Progenitor cell of endocrine pancreas (in vitro differentiated cells): ENCODE measurements around the gene SLX4IP. TPM values are rescaled to one million over a fixed set of nuclear protein-coding genes. Genes with fewer than 3 reads are reported as not detected.

Experiments used
- DNase-seq: peaks from one replicate; pipeline ENCODE4 v3.0.0; 2021; ENCODE audit warnings: low spot score; ENCODE audit not compliant: unreplicated experiment
- H3K27ac Mint-ChIP-seq: 2 replicates; pipeline ENCODE4 v1.8.0; 2021; ENCODE audit warnings: mild to moderate bottlenecking, moderate library complexity, mixed read lengths
- H3K27me3 Mint-ChIP-seq: 2 replicates; pipeline ENCODE4 v1.8.0; 2021; ENCODE audit warnings: mixed read lengths
- H3K36me3 Mint-ChIP-seq: 2 replicates; pipeline ENCODE4 v1.8.0; 2022; ENCODE audit warnings: mixed read lengths; ENCODE audit not compliant: insufficient read depth
- H3K4me1 Mint-ChIP-seq: 2 replicates; pipeline ENCODE4 v1.8.0; 2021; ENCODE audit warnings: low read depth, mixed read lengths
- H3K4me3 Mint-ChIP-seq: 2 replicates; pipeline ENCODE4 v1.8.0; 2021; ENCODE audit warnings: low read depth, mild to moderate bottlenecking, moderate library complexity, mixed read lengths
- H3K9me3 Mint-ChIP-seq: 2 replicates; pipeline ENCODE4 v1.8.0; 2021; ENCODE audit warnings: low read depth, mixed read lengths
- CTCF ChIP-seq: fragments of 200-600 bp; sonication (generic); IDR thresholded peaks from one replicate; pipeline ENCODE4 v1.5.0; 2021; ENCODE audit warnings: antibody characterized with exemption, mild to moderate bottlenecking; ENCODE audit not compliant: unreplicated experiment
- total RNA-seq: library from RNA; stranded (reverse); gene quantifications from 2 replicates; pipeline ENCODE4 v1.2.1, GENCODE V29; 2021

Gene SLX4IP
- total RNA-seq, 1 donor from 2014 or later: 12.0 TPM

GRCh38 chr20:10651227-10651990, 216.3 kb downstream of the SLX4IP start:
- Mint-ChIP-seq H3K4me3 (no peak overlapping the region), H3K4me1 (peaks cover 46% of the 10 kb centered on the region), H3K27me3 (no peaks in the 10 kb centered on the region), H3K27ac (no peak overlapping the region), H3K9me3 (no peaks in the 10 kb centered on the region), H3K36me3 (peaks cover 61% of the 10 kb centered on the region)
- DNase-seq: no peak
- no peak for TF ChIP-seq CTCF

GRCh38 chr20:10652185-10652584, 217.1 kb downstream of the SLX4IP start:
- TF ChIP-seq CTCF: no peak
- H3K9me3 Mint-ChIP-seq: no peaks in the 10 kb centered on the region
- no peak overlapping the region for H3K4me3 Mint-ChIP-seq
- H3K27ac Mint-ChIP-seq: peak overlapping the region; percentile 88
- H3K27me3 Mint-ChIP-seq: no peaks in the 10 kb centered on the region
- no peak for DNase-seq
- peaks cover 63% of the 10 kb centered on the region for H3K36me3 Mint-ChIP-seq
- H3K4me1 Mint-ChIP-seq: peaks cover 51% of the 10 kb centered on the region

GRCh38 chr20:10652660-10653261, 217.7 kb downstream of the SLX4IP start:
- Mint-ChIP-seq H3K9me3 (no peaks in the 10 kb centered on the region), H3K36me3 (peaks cover 63% of the 10 kb centered on the region), H3K4me3 (no peak overlapping the region), H3K27me3 (no peaks in the 10 kb centered on the region), H3K27ac (peak overlapping the region; percentile 88), H3K4me1 (peaks cover 52% of the 10 kb centered on the region)
- TF ChIP-seq CTCF: no peak
- no peak for DNase-seq

- H3K27me3 Mint-ChIP-seq: no peaks in the 10 kb centered on the region
- H3K27ac Mint-ChIP-seq: no peak overlapping the region
- H3K4me1 Mint-ChIP-seq: peaks cover 56% of the 10 kb centered on the region
- no peak for TF ChIP-seq CTCF
- H3K9me3 Mint-ChIP-seq: no peaks in the 10 kb centered on the region
- DNase-seq: no peak
- no peak overlapping the region for H3K4me3 Mint-ChIP-seq
- H3K36me3 Mint-ChIP-seq: peaks cover 65% of the 10 kb centered on the region
Measured at GRCh38 chr20:10653599-10654249, 218.6 kb downstream of the SLX4IP start.

- no peak for TF ChIP-seq CTCF
- DNase-seq: no peak
- peaks cover 68% of the 10 kb centered on the region for H3K36me3 Mint-ChIP-seq
- peak overlapping the region; percentile 86 for H3K27ac Mint-ChIP-seq
- no peaks in the 10 kb centered on the region for H3K9me3 Mint-ChIP-seq
- peaks cover 58% of the 10 kb centered on the region for H3K4me1 Mint-ChIP-seq
- no peaks in the 10 kb centered on the region for H3K27me3 Mint-ChIP-seq
- peak overlapping the region; percentile 25 for H3K4me3 Mint-ChIP-seq
Measured at GRCh38 chr20:10654250-10654610, 219.1 kb downstream of the SLX4IP start.
